RCC 7860 (cell line): Measurements from ENCODE around the gene CAT.

ENCODE experiments used
- DNase-seq: peaks from one replicate; pipeline ENCODE4 v3.0.0-alpha.2; 2015; ENCODE audit warnings: low spot score
- FAIRE-seq: peaks from 2 replicates; lab custom pipeline; 2012; peaks lifted over from hg19 to GRCh38; lab: Jason Lieb, UNC

The CAT gene

DNA sequence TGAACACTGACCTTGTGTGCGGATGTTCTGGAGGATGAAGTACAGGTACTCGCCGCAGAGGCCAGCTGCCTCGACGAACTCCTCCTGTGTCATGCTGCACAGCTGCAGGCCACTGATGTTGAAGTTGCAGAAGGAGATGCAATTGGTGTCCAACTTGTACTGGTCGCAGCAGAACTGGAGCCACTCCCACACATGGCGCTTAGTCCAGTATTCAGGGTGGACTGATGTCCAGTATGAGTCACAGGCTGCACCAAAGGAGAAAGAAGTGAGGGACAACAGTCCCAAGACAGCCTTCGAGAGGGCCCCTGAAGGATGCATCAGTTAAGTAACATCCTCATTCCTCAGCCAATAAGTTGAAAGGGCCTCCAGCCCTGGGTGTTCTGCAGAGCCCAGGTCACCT lies 54.7 kb downstream of the CAT start:
- FAIRE-seq: no peak

DNA sequence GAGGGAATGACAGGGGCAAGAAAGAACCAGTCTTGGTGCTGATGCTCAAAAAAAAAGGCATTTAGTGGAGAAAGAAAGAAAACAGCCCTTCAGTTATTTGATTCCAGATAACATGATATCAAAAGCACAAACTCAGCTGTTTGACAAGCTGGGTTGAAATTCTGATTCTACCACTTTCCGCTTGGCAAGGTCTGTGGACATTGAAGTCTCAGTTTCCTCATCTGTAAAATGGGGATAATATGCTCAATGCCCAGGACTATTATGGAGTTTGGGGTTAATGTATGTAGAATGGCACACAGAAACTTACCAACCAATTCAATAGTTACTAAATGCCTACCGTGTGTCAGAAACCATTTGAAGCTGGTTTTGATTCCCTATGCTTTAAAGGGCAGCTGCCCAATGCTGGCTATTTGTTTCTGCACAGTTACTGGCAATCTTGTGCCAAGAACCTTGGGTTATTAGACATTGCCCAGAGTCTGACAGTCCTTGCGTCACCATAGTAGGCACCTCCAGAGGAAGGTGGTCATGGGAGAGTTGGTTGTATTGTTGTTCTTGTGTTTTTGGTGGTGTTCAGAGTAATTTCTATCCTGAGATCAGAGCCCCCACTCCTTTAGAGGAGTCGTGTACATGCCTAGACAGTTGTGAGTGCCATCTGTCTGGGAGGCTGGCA lies 55.3 kb downstream of the CAT start:
- FAIRE-seq: no peak
- DNase-seq: no peak

More for the DNA sequence above, 54.7 kb downstream of the CAT start:
- no peak for DNase-seq

DNA sequence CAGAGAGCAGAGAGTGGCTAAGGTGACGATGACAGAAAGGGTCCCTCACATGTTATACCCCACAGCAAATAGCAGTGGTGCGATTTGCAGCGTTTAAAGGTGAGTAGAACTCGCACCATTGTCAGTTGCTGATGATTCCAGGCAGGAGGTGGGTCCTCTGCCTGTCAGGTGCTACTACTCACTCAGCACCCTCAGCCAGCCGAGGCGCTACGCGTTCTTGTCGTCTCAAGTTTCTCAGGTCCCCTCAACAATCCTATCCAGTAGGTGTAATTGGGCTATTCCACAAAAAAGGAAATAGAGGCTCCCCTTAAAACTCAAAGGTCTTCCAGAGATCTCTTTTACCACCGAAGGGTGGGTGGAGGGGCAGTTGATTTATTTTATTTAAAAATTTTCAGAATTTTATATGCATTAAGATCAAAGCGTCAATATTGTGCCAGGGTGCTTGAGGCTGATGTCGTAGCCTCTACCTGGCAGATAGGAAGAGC lies 56.5 kb downstream of the CAT start:
- DNase-seq (no peak), FAIRE-seq (no peak)

- peak; percentile 34 for DNase-seq
- FAIRE-seq: no peak
Observed at GRCh38 chr11:34495724-34496377, 57.1 kb downstream of the CAT start.

GRCh38 chr11:34499719-34500500 lies 61.2 kb downstream of the CAT start:
- FAIRE-seq (no peak), DNase-seq (no peak)

DNA sequence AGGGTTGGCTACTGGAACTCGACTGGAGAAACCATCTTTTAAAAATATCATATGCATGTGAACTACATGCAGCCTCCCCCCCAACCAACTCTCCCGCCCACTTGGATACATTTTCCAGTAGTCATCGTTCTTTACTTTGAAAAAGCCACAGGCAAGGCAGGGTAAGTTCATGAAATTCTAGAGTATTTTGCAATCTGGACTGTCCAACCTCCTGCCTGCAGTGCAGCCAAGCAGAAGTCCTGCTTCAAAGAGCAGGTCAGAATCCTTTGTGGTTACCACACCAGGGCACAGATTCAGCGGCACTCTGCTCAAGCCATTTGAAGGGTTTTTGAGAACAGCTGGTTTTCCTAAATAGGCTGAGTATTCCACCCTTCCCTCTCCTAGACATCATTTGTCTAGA lies 62.8 kb downstream of the CAT start:
- DNase-seq (peak; percentile 82), FAIRE-seq (peak; percentile 93)

- peak; percentile 18 for DNase-seq
- no peak for FAIRE-seq
Observed at GRCh38 chr11:34501949-34502348, 63.2 kb downstream of the CAT start.

DNA sequence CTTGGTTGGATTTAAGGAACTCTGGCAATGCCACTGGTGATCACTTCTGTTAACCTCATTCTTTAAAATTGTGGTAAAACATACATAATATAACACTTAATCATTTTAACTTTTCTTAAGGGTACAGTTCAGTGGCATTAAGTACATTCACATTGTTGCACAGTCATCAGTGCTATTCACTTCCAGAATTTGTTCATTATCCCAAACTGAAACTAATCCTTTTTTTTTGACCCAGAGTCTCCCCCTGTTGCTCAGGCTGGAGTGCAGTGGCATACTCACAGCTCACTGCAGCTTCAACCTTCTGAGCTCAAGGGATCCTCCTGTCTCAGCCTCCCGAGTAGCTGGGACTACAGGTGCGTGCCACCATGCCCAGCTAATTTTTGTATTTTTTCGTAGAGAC lies 64.2 kb downstream of the CAT start:
- FAIRE-seq: no peak
- no peak for DNase-seq

DNA sequence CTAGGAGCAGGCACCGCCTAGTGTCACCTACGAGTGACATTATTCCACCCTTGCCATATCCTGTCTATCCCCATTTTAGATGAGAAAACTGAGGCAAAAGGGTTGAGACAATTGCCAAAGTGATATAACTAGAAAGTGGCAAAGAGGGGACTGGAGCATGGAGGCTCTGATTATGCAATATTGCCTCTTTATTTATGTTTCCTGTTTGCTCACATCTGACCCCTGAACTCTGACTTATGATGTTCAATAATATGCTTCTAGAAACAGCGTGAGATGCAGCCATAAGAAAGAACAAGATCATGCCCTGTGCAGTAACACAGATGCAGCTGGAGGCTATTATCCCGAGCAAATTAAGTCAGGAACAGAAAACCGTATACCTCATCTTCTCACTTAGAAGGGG lies 67.1 kb downstream of the CAT start:
- FAIRE-seq (no peak), DNase-seq (no peak)

DNA sequence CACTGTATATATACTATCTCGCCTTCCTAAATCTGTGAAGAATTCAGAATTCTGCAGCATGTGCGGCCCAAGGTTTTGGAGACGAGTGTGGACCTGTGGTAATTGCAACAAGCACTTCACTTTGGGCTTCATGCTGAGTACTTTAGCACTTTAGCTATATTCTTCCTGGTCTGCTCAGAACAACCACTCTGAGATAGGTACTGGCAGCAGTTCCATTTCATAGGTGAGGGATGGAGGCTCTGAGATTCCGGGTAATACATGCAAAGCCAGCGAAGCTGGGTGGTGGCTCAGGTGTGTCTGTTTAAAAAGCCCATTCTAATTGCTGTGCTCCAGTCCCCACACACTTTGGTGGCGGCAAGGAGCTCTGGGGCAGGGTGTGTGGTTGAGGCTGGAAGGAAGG lies 68.4 kb downstream of the CAT start:
- FAIRE-seq: no peak
- no peak for DNase-seq

DNA sequence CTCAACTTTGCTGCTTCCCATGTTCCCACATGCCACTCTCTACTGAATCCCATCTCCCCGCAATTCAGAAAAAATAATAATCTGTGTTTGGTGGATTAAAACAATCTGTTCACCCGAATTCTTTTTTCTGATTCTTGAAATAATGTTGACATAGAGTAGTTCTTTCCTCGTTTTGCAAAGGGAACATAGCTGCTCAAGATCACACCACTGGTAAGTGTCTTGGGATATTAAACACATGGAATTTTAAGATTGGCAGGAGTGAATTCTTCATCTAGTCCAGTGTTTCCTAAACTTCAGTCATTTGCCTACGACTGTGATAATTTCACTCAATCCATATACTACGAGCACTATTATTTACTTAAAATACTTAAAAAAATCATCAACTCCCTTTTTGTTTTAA lies 68.9 kb downstream of the CAT start:
- no peak for FAIRE-seq
- DNase-seq: no peak

DNA sequence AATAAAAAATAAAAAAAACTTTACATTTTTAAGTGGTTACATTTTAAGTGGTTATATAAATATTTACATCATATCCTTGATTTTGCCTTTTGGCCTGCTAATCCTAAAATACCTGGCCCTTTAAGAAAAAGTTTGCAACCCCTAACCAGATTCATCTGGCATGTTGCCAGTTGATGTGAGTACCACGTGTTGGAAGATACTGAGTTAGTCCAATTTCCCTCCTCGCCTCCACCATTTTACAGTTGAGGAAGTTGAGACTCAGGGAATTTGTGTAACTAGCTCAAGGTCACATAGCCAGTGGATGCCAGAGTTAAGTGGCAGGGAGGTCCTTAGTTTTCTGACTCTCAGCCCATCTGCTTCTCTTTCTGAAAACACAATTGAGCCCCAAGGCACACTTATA lies 69.8 kb downstream of the CAT start:
- no peak for FAIRE-seq
- no peak for DNase-seq

GRCh38 chr11:34509336-34509876 lies 70.7 kb downstream of the CAT start:
- DNase-seq (no peak), FAIRE-seq (no peak)

- no peak for FAIRE-seq
- no peak for DNase-seq
Observed at GRCh38 chr11:34510218-34510617, 71.5 kb downstream of the CAT start.

DNA sequence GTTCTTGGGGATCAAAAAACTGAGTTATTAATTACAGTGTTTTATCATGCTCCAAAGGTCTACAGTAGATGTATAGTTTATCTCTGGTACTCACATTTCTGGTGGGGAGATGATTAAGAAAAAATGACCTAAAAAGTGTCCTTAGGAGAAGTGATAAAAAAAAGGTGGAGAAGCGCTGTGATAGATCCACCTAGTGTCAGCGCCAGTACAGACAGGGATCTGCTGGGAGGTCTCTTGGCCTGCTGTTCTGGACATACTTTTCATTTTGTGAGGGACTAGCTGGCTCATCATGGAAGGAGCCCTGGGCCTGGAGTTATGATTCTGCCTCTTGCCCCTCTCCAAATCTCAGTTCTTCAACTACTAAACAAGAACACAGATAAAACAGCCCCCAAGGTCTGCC lies 71.9 kb downstream of the CAT start:
- no peak for FAIRE-seq
- no peak for DNase-seq

DNA sequence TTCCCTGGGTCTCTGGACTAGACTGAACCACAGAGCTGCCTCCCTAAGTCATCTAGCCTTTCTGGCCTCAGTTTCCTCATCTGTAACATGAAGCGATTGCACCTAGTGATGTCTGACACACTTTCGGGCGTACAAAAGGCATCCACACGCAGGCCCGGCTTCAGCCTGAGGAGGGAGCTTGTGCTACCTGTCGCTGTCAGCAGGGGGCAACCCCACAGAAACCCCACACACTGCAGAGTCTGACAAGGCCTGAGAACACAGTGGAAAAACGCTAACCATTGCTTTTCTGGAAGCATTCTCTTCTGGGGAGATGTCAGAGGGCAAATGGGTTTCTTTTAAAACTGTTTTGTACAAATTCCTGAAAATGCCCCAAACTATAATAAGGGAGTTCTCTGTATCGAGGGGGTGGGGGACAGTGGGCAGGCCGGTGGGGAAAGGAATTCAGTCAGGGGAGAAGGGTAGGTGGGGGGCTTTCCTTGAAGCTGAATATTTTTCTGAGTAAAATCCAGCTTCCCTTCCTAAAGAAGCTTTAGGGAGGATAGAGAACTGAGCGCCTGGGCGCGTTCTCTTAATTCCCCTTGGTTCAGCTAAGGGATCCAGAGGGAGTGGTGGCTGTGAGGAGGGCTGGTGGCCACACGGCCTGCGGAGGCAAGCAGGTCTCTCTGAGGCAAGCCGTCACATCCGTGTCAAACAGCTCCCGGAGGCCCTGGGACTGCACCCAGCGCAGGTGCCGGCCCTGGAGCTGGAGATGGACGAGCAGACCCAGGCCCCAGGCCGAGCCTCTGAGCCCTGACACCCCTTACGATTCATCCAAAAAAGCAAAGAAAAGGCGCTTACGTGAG lies 74.3 kb downstream of the CAT start:
- DNase-seq (peak; percentile 22), FAIRE-seq (no peak)

DNA sequence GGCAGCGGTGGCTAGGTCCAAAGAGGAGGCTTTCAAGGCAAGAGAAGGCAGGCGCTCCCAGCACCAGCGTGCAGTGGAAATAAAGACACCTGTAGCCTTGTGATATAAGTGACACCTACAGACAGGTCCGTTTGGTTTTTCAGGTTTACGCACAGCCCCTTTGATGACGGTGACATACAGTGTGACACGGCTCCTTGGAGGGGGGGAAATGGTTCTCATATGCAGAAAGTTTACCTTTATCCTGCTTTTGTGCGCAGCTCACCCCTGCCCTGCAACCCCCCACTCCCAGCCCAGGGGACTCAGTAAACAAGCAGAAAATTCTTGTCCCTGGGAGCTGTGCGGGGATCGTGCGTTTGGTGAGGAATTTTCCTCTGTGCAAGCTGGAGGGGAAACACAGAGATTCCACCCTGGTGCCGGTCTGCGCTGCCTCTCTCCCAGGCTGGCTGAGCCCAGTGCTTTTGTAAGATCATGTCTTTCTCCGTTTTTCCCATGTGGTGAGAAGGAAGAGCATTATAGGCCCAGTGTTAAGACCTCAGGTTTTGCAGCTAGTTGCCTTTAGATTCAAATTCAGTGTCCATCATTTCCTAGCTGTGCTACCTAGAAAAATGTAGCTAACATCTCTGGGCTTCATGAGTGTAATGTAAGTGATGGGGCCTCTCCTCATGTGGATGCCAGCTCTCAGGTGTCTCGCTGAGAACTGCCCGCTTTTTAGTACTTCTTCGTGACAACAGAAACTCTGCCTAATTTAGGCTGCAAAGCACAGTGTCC lies 75.1 kb downstream of the CAT start, which contains the start of gene ELF5:
Gene ELF5 (minus strand): TSS at position 113 of the 768 bp plus-strand sequence. CDS start 8,045 bp downstream, outside the sequence.
- FAIRE-seq: no peak

GRCh38 chr11:34514597-34514996 lies 75.9 kb downstream of the CAT start:
- no peak for FAIRE-seq
- DNase-seq: no peak

More for the DNA sequence above, 75.1 kb downstream of the CAT start, which contains the start of gene ELF5:
- no peak for DNase-seq

DNA sequence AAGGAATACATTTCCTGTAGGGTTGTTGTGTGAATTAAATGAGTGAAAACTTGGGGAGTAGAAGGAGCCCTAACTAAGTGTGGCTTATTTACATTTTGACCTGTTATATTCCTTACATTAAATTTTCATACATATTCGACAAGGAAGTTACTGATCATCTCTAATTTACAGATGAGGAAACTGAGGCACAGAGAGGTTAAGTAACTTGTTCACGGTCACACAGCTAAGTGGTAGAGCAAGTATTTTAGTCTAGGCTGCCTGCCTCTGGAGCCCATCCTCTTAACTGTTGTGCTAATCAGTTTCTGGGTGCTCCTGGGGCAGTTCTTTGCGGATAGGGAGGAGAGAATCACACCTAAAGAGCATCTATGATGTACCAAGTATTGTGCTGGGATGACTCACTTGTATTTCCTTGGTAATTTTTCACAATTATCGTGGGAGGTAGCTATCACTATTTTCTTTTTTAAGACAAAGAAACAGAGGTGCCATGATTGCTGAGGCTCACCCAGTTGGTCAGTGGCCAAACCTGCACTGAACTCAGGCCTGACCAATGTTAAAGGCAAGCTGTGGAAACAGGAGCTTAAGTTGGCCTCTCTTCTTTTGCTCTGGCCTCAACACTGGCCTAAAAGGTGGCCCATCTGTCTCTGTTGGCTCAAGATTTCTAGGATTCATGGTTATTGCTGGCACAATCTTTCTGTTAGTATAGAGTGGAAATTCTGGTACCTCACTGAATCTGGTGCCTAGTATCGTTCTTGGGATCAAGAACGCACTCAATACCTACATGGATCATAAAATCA lies 77.7 kb downstream of the CAT start:
- FAIRE-seq: no peak

More for the DNA sequence above, 77.7 kb downstream of the CAT start:
- DNase-seq: no peak
